Psoas muscle (tissue), 8 donors: Measurements from ENCODE around the gene MRPL9. TPM values are rescaled to one million over a fixed set of nuclear protein-coding genes. Genes with fewer than 3 reads are reported as not detected.

ENCODE experiments used
- ATAC-seq, 4 donors: fragments of 200-7000 bp; cut with Tn5 transposase; one replicate each; pipeline ENCODE4 v1.9.1; 2020; ENCODE audit warnings: moderate library complexity in 3 of 4, mild to moderate bottlenecking in 2 of 4
- DNase-seq, 2 donors: peaks; one replicate each; pipeline ENCODE4 v3.0.0-alpha.2; 2020
- H3K27ac ChIP-seq: fragments of 200-600 bp; one replicate; pipeline ENCODE4 v1.8.0; 2022
- H3K27me3 ChIP-seq, 3 donors: fragments of 200-600 bp in 1 of 3; one replicate each; pipeline versions ENCODE4 v1.6.1 to v1.8.0; 2013 to 2022; ENCODE audit warnings: low read length in 2 of 3, mild to moderate bottlenecking in 2 of 3, moderate library complexity in 1 of 3; ENCODE audit not compliant: insufficient read depth in 3 of 3
- H3K36me3 ChIP-seq, 2 donors: fragments of 200-600 bp in 1 of 2; one replicate each; pipeline versions ENCODE4 v1.6.1 to v1.8.0; 2013 to 2022; ENCODE audit warnings: low read depth in 1 of 2, mild to moderate bottlenecking in 1 of 2, moderate library complexity in 1 of 2; ENCODE audit not compliant: insufficient read depth in 1 of 2
- H3K4me1 ChIP-seq: fragments of 200-600 bp; one replicate; pipeline ENCODE4 v1.8.0; 2022
- H3K4me3 ChIP-seq: fragments of 200-600 bp; one replicate; pipeline ENCODE4 v1.8.0; 2022; ENCODE audit warnings: mild to moderate bottlenecking
- H3K9me3 ChIP-seq: fragments of 200-600 bp; one replicate; pipeline ENCODE4 v1.8.0; 2022
- CTCF ChIP-seq: fragments of 200-600 bp; IDR thresholded peaks from one replicate; pipeline ENCODE4 v1.8.0; 2022; ENCODE audit warnings: antibody characterized with exemption
- WGBS, 3 donors: extraction: QIAGEN DNeasy Blood & Tissue Kit; methylation state at CpG; one replicate each; pipeline versions ENCODE4 v1.1.6 to v1.1.7; 2013; 5-methylcytosine and 5-hydroxymethylcytosine counted together
- intact Hi-C, 2 donors: fragments of 100-400 bp; cut with DNase I; formaldehyde crosslinking; loops; one replicate each; pipeline versions ENCODE4 v1.11.0 to v1.14.2; 2022
- polyA plus RNA-seq, 3 donors: library from polyadenylated mRNA; stranded (reverse); fragments of 200-250 nt; gene quantifications; one replicate each; pipeline ENCODE4 v1.2.3, GENCODE V29; 2013
- total RNA-seq, 4 donors: library from RNA; stranded (reverse); fragmentation: NEBNext Ultra II Directional in 2 of 4; extraction: Animal tissue kit (Norgen Biotek cat#: 25700) in 2 of 4; gene quantifications; one replicate each; pipeline versions ENCODE4 v1.2.1 to v1.2.4, GENCODE V29; 2021 to 2023
- donor health status: healthy with polysubstance abuse.
- donor health status: DM: no; HTN: no; CAD: no; lungs with moderate emphysema.
- donor health status: Bipolar disorder and iron deficiency.
- donor health status: healthy.
- donor health status: DM: yes; HTN: yes; CAD: no.
- donor health status: DM: no; HTN: no; CAD: no.
- donor health status: DM: no; HTN: no; CAD: no.
- donor health status: DM: yes; HTN: yes; CAD: no.

Gene MRPL9
- total and polyA plus RNA-seq, 7 donors: 63.5 to 132 (median 79.0) TPM

- intact Hi-C loops: no loop called here
- DNase-seq (no peak), ATAC-seq (no peak)
- H3K27me3 ChIP-seq: no peaks in the 10 kb centered on the region
- H3K9me3 ChIP-seq: no peaks in the 10 kb centered on the region
- peaks cover 0 to 45% of the 10 kb centered on the region in 2 donors for H3K36me3 ChIP-seq
- H3K4me1 ChIP-seq: peaks cover 13% of the 10 kb centered on the region
- no peak overlapping the region for H3K4me3 ChIP-seq
- 58 to 67% (median 62%) methylated on average over 1 of the region's 1 CpG for WGBS, 3 donors
- TF ChIP-seq CTCF: no peak
- H3K27ac ChIP-seq: no peak overlapping the region
These were observed 44.5 kb upstream of the MRPL9 start for GRCh38 chr1:151807766-151808165.

- ATAC-seq (peak in 2 of 4 donors; percentile 16 to 47), DNase-seq (no peak)
- H3K27me3 ChIP-seq: no peaks in the 10 kb centered on the region
- peaks cover 18% of the 10 kb centered on the region for H3K4me1 ChIP-seq
- WGBS, 3 donors: 36 to 60% (median 49%) methylated on average over 5 of the region's 5 CpGs
- intact Hi-C loops: no loop called here
- H3K36me3 ChIP-seq: peaks cover 0 to 40% of the 10 kb centered on the region in 2 donors
- no peaks in the 10 kb centered on the region for H3K9me3 ChIP-seq
- TF ChIP-seq CTCF: no peak
- no peak overlapping the region for H3K4me3 ChIP-seq
- H3K27ac ChIP-seq: no peak overlapping the region
These were observed 43.8 kb upstream of the MRPL9 start for GRCh38 chr1:151807131-151807530.

- Histone ChIP-seq H3K27ac (no peak overlapping the region), H3K36me3 (peaks cover 0 to 32% of the 10 kb centered on the region in 2 donors), H3K27me3 (no peaks in the 10 kb centered on the region), H3K4me1 (peaks cover 10% of the 10 kb centered on the region), H3K9me3 (no peaks in the 10 kb centered on the region), H3K4me3 (no peak overlapping the region)
- intact Hi-C loops: no loop called here
- DNase-seq (no peak), ATAC-seq (no peak)
- no peak for TF ChIP-seq CTCF
- 69 to 77% (median 69%) methylated on average over 7 of the region's 7 CpGs for WGBS, 3 donors
These were observed 42.9 kb upstream of the MRPL9 start for GRCh38 chr1:151806170-151806569.

GRCh38 chr1:151805066-151805820, 41.9 kb upstream of the MRPL9 start, which contains the start of gene LINGO4:
Gene LINGO4 (minus strand): TSS chr1:151805419. CDS start chr1:151802704, 2,715 bp downstream.
- Histone ChIP-seq H3K36me3 (peaks cover 0 to 27% of the 10 kb centered on the region in 2 donors), H3K27me3 (no peaks in the 10 kb centered on the region), H3K4me3 (no peak within 1 kb of the TSS), H3K27ac (no peak within 1 kb of the TSS), H3K9me3 (no peaks in the 10 kb centered on the region), H3K4me1 (peaks cover 10% of the 10 kb centered on the region)
- TF ChIP-seq CTCF: no peak
- intact Hi-C loops: no loop called here
- no peak for DNase-seq
- ATAC-seq: peak in 2 of 4 donors; percentile 10 to 27
- WGBS, 3 donors: 43 to 49% (median 46%) methylated on average over 11 to 12 of the region's 12 CpGs
